ENCODE data around the gene PKN1. TPM values are rescaled to one million over a fixed set of nuclear protein-coding genes. Genes with fewer than 3 reads are reported as not detected.

The PKN1 gene
- total and polyA plus RNA-seq, 9 of the 15 experiments (the other 6 are each of a cell fraction or from before 2014, with no cell fraction given): 0.30 to 228 (median 77.5) TPM

DNA sequence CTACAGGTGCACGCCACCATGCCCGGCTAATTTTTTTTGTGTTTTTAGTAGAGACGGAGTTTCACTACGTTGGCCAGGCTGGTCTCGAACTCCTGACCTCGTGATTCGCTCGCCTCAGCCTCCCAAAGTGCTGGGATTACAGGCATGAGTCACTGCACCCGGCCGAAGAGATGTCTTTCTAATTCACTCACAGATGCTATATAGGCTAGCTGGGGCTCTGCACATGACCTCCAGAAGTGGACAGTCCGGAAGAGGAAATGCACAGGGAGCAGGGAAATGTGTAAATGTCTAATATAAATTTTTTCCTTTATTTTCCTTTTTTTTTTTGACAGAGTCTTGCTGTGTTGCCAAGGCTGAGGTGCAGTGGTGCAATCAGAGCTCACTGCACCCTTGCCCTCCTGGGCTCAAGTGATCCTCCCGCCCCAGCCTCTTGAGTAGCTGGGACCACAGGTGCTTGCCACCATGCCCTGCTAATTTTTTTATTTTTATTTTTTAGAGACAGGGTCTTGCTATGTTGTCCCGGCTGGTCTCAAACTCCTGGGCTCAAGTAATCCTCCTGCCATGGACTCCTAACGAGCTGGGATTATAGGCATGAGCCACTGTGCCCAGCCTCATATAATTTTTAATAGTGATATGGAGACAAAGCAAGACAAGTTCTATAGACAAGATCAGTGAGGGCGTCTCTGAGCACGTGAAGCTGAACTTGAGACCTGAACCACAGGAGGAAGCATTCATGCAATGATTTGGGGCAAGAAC is 54.4 kb downstream of the PKN1 start:
- no peak overlapping the region for H2AFZ ChIP-seq (ENCODE audit: low read depth, low read length)
- no peak for FAIRE-seq
- H3K9me3 ChIP-seq (replicated peaks; ENCODE audit: control insufficient read depth, insufficient read depth, low read depth, low read length): no peaks in the 10 kb centered on the region
- no peak for ATAC-seq
- DNase-seq (ENCODE audit: extremely low read depth in 1 of 4, low spot score in 3 of 4): no peak
- TF ChIP-seq ZNF830 (CRISPR knock-in tag; IDR thresholded peaks at IDR 0.05) (no peak), ZNF121 (CRISPR knock-in tag; conservative IDR thresholded peaks at IDR 0.05) (peak; percentile 75)
- no peaks in the 10 kb centered on the region for H4K20me1 ChIP-seq (replicated peaks; ENCODE audit: control insufficient read depth, insufficient read depth, low read length)
- BruUV-seq (replicated peaks): no TSS peak
- POLR2A ChIA-PET: interaction anchor here (0.6 to 1.0 kb wide), 2 partner anchors 18 to 26 kb away, joined by 3 read pairs; no protein-coding TSS in a partner anchor
- H3K27me3 ChIP-seq (ENCODE audit: control insufficient read depth in 2 of 2, insufficient read depth in 2 of 2, low read length in 2 of 2): no peaks in the 10 kb centered on the region
- 70% methylated on average over 16 of the region's 16 CpGs for WGBS (ENCODE audit: insufficient coverage, low coverage, missing lambda C conversion rate)
- peaks cover 17% of the 10 kb centered on the region; the same call in 1 of the 3 replicates for H3K36me3 ChIP-seq (ENCODE audit: control insufficient read depth, insufficient read depth, low read length)
- H3K4me3 ChIP-seq: no peak overlapping the region
- H3K9me1 ChIP-seq (ENCODE audit: control insufficient read depth, insufficient read depth, low read length): no peaks in the 10 kb centered on the region
- H3K27ac ChIP-seq (ENCODE audit: extremely low read depth, low read depth, low read length): no peak overlapping the region
- intact Hi-C loops (cut with micrococcal nuclease): loop anchor here (5.0 to 10.0 kb wide), 3 partner anchors 123 to 350 kb away; partner anchors contain the start of gene ASF1B
- H3K4me1 ChIP-seq (replicated peaks in 1 of 2; ENCODE audit: control insufficient read depth in 2 of 2, insufficient read depth in 2 of 2, low read length in 2 of 2): peaks cover under 1 to 2% of the 10 kb centered on the region in 2 experiments; a peak in 3 of 5 replicates
- H3K79me2 ChIP-seq (ENCODE audit: control insufficient read depth, insufficient read depth, low read length): no peaks in the 10 kb centered on the region
- H3K9ac ChIP-seq (ENCODE audit: insufficient read depth in 1 of 2, low read depth in 2 of 2, low read length in 2 of 2): no peak overlapping the region
- in situ Hi-C loops (cut with MboI): loop anchor here (10.0 kb wide), 1 partner anchor 613 kb away; the partner anchor contains the start of gene NANOS3
- CTCF ChIA-PET (ENCODE audit: low intra/inter-chr PET ratio): interaction anchor here (0.6 to 1.8 kb wide), 5 partner anchors 54 to 373 kb away, joined by 4 to 10 read pairs (median 4); partner anchors contain the start of gene ASF1B
- H3K4me2 ChIP-seq (ENCODE audit: insufficient read depth, low read length): no peak overlapping the region

DNA sequence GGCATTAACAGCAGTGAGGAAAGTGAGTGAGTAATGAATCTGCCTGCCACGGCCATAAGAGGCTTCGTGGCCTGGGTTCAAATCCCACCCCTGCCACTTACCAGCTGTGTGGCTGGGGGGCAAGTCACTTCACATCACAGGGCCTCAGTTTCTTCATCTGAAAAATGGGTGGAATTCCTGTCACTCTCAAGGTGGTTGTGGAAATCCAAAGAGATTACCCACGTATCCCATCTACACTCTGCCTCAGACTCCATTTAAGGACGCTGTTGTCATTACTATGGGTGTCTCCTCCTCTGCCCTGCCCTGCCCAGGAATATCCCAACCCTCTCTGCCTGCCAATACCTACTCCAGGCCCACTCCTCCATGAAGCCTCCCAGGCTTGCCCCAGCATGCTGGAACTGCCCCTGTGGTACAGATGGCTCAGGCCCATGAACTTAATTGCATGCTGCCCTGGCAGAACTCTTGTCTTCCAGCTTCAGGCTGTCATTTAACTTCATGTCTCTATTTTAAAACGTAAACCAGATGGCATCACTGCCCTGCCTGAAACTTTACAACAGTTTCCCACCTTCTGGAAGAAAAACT is 59.7 kb downstream of the PKN1 start:
- Histone ChIP-seq H2AFZ (ENCODE audit: low read depth, low read length) (no peak overlapping the region), H3K4me3 (no peak overlapping the region), H3K4me2 (ENCODE audit: insufficient read depth, low read length) (no peak overlapping the region), H3K36me3 (ENCODE audit: control insufficient read depth, insufficient read depth, low read length) (peaks cover 16% of the 10 kb centered on the region; the same call in 1 of the 3 replicates), H3K27me3 (ENCODE audit: control insufficient read depth in 2 of 2, insufficient read depth in 2 of 2, low read length in 2 of 2) (no peaks in the 10 kb centered on the region), H3K79me2 (ENCODE audit: control insufficient read depth, insufficient read depth, low read length) (peaks cover 5% of the 10 kb centered on the region; the same call in 2 of the 3 replicates), H4K20me1 (replicated peaks; ENCODE audit: control insufficient read depth, insufficient read depth, low read length) (no peaks in the 10 kb centered on the region), H3K9me3 (replicated peaks; ENCODE audit: control insufficient read depth, insufficient read depth, low read depth, low read length) (no peaks in the 10 kb centered on the region), H3K27ac (ENCODE audit: extremely low read depth, low read depth, low read length) (no peak overlapping the region), H3K9ac (ENCODE audit: insufficient read depth in 1 of 2, low read depth in 2 of 2, low read length in 2 of 2) (no peak overlapping the region), H3K9me1 (ENCODE audit: control insufficient read depth, insufficient read depth, low read length) (no peaks in the 10 kb centered on the region), H3K4me1 (replicated peaks in 1 of 2; ENCODE audit: control insufficient read depth in 2 of 2, insufficient read depth in 2 of 2, low read length in 2 of 2) (peaks cover 16 to 29% of the 10 kb centered on the region in 2 experiments; a peak in 4 of 5 replicates)
- CTCF ChIA-PET (ENCODE audit: low intra/inter-chr PET ratio): no interaction called here
- in situ Hi-C loops (cut with MboI): no loop called here
- BruUV-seq (replicated peaks): no TSS peak
- WGBS (ENCODE audit: insufficient coverage, low coverage, missing lambda C conversion rate): 79% methylated on average over 5 of the region's 5 CpGs
- intact Hi-C loops (cut with micrococcal nuclease): no loop called here
- DNase-seq (ENCODE audit: extremely low read depth in 1 of 4, low spot score in 3 of 4) (no peak), FAIRE-seq (no peak), ATAC-seq (no peak)
- POLR2A ChIA-PET: interaction anchor here (0.7 to 0.9 kb wide), 2 partner anchors 10 to 17 kb away, joined by 3 read pairs; no protein-coding TSS in a partner anchor
- TF ChIP-seq TFAM (CRISPR knock-in tag; conservative IDR thresholded peaks at IDR 0.05): no peak
- TF ChIP-seq ZNF175 (CRISPR knock-in tag; IDR thresholded peaks at IDR 0.05; ENCODE audit: low read depth): no peak
- TF ChIP-seq, protein P1, sequence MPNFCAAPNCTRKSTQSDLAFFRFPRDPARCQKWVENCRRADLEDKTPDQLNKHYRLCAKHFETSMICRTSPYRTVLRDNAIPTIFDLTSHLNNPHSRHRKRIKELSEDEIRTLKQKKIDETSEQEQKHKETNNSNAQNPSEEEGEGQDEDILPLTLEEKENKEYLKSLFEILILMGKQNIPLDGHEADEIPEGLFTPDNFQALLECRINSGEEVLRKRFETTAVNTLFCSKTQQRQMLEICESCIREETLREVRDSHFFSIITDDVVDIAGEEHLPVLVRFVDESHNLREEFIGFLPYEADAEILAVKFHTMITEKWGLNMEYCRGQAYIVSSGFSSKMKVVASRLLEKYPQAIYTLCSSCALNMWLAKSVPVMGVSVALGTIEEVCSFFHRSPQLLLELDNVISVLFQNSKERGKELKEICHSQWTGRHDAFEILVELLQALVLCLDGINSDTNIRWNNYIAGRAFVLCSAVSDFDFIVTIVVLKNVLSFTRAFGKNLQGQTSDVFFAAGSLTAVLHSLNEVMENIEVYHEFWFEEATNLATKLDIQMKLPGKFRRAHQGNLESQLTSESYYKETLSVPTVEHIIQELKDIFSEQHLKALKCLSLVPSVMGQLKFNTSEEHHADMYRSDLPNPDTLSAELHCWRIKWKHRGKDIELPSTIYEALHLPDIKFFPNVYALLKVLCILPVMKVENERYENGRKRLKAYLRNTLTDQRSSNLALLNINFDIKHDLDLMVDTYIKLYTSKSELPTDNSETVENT (CRISPR knock-in tag; IDR thresholded peaks at IDR 0.05): no peak
- no peak for TF ChIP-seq TBP (optimal IDR thresholded peaks at IDR 0.05; ENCODE audit: low read depth, low read length)
- no peak for TF ChIP-seq RNF2 (IDR thresholded peaks at IDR 0.05)
- TF ChIP-seq, protein P2, sequence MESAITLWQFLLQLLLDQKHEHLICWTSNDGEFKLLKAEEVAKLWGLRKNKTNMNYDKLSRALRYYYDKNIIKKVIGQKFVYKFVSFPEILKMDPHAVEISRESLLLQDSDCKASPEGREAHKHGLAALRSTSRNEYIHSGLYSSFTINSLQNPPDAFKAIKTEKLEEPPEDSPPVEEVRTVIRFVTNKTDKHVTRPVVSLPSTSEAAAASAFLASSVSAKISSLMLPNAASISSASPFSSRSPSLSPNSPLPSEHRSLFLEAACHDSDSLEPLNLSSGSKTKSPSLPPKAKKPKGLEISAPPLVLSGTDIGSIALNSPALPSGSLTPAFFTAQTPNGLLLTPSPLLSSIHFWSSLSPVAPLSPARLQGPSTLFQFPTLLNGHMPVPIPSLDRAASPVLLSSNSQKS (CRISPR knock-in tag; IDR thresholded peaks at IDR 0.05): no peak
- TF ChIP-seq SREBF1 (IDR thresholded peaks at IDR 0.05; ENCODE audit: borderline replicate concordance, low read depth, low read length): no peak
